Testis (tissue), 3 donors: ENCODE data around the gene GLCE. TPM values are rescaled to one million over a fixed set of nuclear protein-coding genes. Genes with fewer than 3 reads are reported as not detected.

ENCODE experiments used
- DNase-seq: peaks from one replicate; pipeline ENCODE4 v3.0.0-alpha.2; 2019
- H3K27ac ChIP-seq, 2 donors: fragments of 200-600 bp; sonication (generic); one replicate each; pipeline ENCODE4 v1.5.1; 2019
- H3K27me3 ChIP-seq: fragments of 200-600 bp; sonication (generic); one replicate; pipeline ENCODE4 v1.5.1; 2019
- H3K36me3 ChIP-seq: fragments of 200-600 bp; sonication (generic); one replicate; pipeline ENCODE4 v1.5.1; 2017; ENCODE audit warnings: low read depth; ENCODE audit errors: missing control alignments
- H3K4me1 ChIP-seq: fragments of 200-600 bp; sonication (generic); one replicate; pipeline ENCODE4 v1.5.1; 2019
- H3K4me3 ChIP-seq, 2 donors: fragments of 200-600 bp; sonication (generic); one replicate each; pipeline ENCODE4 v1.5.1; 2017 to 2019
- H3K9me3 ChIP-seq: fragments of 200-600 bp; sonication (generic); one replicate; pipeline ENCODE4 v1.5.1; 2017
- POLR2A ChIP-seq: fragments of 450-650 bp; IDR thresholded peaks from one replicate; pipeline ENCODE4 v1.6.1; 2017; ENCODE audit warnings: antibody characterized with exemption, mild to moderate bottlenecking, moderate library complexity
- WGBS, 2 donors: methylation state at CpG; one replicate each; pipeline ENCODE4 v1.1.5; 2018; 5-methylcytosine and 5-hydroxymethylcytosine counted together
- intact Hi-C: fragments of 100-400 bp; cut with DNase I; formaldehyde crosslinking; loops from one replicate; pipeline ENCODE4 v1.15.1; 2023; ENCODE audit warnings: low total_unique reads
- polyA plus RNA-seq: library from polyadenylated mRNA; stranded (reverse); fragments of 350-450 nt; fragmentation: Illumina TruSeq; extraction: RNeasy Lipid Tissue Mini Kit (QIAGEN cat#74804); gene quantifications from one replicate; pipeline ENCODE4 v1.2.3, GENCODE V29; 2014; ENCODE audit warnings: low read depth, low replicate concordance; ENCODE audit not compliant: insufficient read depth
- total RNA-seq, 2 donors: library from RNA; depleted of rRNA; stranded (reverse); fragments of >200 nt; gene quantifications; one replicate each; pipeline ENCODE4 v1.2.3, GENCODE V29; 2016
- TF ChIP-seq, protein P1 (sequence below), 3 experiments: fragments of 450-650 bp in 2 of 3; fragments of 200-600 bp in 1 of 3; sonication (generic) in 1 of 3; IDR thresholded peaks; one replicate each; pipeline ENCODE4 v1.5.1; 2016 to 2019; ENCODE audit warnings: antibody characterized with exemption in 3 of 3, mild to moderate bottlenecking in 2 of 3, moderate library complexity in 1 of 3

The GLCE gene
- total and polyA plus RNA-seq, 3 donors from 2014 or later, result 10.2 to 18.0 (median 15.5) TPM

DNA sequence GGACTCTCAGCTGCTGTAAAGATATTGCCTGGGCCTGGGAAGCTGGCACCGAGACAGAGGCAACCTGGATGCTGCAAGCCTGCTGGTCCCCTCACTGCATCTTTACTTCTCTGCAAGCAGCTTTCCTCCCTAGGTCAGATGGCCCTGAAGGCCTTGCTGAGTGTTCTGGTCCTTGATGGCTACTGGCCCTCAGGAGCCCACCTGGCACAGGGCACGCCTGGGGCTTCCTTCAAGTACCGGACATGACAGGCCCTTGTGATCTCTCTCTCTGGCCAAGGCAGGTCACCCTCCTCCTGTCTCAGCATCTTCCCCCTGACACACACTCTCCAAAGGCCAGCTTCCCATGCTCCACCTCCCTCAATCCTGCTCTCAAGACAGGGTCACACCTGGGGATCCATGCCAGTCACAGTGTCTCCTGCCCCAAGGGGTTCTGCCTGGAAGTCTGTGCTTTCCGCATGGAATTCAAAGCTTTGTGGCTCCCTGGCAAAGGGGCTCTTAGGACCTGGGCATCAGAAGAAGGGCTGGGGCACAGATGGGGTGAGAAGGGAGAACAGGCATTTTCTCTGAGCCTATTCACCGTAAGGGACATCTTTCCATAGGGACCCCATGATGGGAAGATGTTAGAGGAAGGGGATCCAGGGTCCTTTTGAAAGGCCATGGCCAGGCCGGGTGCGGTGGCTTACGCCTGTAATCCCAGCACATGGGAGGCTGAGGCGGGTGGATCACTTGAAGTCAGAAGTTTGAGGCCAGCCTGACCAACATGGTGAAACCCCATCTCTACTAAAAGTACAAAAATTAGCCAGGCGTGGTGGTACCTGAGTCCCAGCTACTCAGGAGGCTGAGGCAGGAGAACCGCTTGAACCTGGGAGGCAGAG lies 133.5 kb downstream of the GLCE start:
- intact Hi-C loops, result no loop called here

DNA sequence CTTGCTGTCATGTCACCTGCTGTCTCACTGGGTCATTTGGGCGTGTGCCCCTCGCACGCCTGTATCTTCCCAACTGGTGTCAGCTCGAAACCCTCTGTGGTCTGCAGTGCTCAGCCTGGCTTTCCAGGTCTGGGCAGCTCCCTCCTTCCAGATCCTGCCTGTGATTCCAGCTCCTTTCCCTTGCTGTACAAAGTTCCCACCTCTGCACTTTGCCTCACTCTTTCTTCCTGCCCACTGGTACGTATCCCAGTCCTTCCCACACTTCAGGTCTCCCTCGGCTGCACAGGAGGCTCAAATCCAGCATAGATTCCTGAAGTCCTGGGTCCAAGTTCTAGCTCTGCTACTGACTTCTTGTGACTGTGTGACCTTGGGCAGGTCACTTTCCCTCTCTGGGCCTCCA lies 136.2 kb downstream of the GLCE start:
- 89 to 91% methylated on average over 6 of the region's 6 CpGs for WGBS, 2 donors
- Histone ChIP-seq H3K27me3 (no peaks in the 10 kb centered on the region), H3K36me3 (no peaks in the 10 kb centered on the region), H3K4me3 (no peak overlapping the region), H3K9me3 (no peaks in the 10 kb centered on the region), H3K4me1 (peaks cover 5% of the 10 kb centered on the region), H3K27ac (no peak overlapping the region)
- no peak for DNase-seq
- TF ChIP-seq, protein P1, sequence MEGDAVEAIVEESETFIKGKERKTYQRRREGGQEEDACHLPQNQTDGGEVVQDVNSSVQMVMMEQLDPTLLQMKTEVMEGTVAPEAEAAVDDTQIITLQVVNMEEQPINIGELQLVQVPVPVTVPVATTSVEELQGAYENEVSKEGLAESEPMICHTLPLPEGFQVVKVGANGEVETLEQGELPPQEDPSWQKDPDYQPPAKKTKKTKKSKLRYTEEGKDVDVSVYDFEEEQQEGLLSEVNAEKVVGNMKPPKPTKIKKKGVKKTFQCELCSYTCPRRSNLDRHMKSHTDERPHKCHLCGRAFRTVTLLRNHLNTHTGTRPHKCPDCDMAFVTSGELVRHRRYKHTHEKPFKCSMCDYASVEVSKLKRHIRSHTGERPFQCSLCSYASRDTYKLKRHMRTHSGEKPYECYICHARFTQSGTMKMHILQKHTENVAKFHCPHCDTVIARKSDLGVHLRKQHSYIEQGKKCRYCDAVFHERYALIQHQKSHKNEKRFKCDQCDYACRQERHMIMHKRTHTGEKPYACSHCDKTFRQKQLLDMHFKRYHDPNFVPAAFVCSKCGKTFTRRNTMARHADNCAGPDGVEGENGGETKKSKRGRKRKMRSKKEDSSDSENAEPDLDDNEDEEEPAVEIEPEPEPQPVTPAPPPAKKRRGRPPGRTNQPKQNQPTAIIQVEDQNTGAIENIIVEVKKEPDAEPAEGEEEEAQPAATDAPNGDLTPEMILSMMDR (IDR thresholded peaks at IDR 0.05), result no peak
- TF ChIP-seq POLR2A, result no peak
- intact Hi-C loops, result no loop called here

More for the DNA sequence above, 133.5 kb downstream of the GLCE start:
- H3K4me1 ChIP-seq, result peaks cover 6% of the 10 kb centered on the region
- DNase-seq, result no peak
- TF ChIP-seq, protein P1 (IDR thresholded peaks at IDR 0.05), result no peak
- TF ChIP-seq POLR2A, result no peak
- no peak overlapping the region for H3K4me3 ChIP-seq
- H3K27ac ChIP-seq, result no peak overlapping the region
- no peaks in the 10 kb centered on the region for H3K36me3 ChIP-seq
- H3K9me3 ChIP-seq, result no peaks in the 10 kb centered on the region
- WGBS, 2 donors, result 96% methylated on average over 11 of the region's 11 CpGs
- H3K27me3 ChIP-seq, result no peaks in the 10 kb centered on the region

DNA sequence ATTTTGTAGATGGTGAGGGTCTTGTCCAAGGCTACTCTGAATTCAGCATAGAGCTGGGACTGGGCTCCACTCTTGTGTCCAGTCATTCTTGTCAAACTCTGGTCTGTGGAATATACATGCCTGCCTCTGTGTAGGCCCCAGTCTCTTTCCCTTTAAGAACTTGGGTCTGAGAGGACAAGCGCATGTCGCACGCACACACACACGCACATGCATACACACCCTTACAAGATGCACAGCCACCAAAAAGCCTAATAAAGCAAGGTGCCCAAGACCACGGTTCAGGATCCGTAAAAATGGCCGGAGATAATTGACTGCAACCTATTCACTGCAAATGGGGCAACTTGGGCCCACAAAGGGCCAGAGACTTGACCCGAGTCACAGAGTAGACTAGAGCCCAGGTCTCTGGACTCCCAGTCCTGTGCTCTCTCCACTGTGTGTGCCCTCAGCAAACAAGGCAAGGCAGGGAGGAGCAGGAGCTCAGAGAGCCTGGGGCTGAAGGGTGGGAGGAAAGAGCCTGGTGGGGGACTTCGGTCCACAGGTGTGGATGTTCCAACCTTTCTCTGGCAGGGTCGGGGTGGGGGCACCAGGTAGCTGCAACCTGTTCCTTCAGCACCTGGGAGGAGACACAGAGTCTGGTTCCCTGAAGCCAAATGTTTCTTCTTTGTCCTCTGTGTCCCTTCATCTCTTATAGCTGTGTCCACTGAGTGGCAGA lies 137.4 kb downstream of the GLCE start:
- WGBS, 2 donors, result 81 to 84% methylated on average over 10 of the region's 10 CpGs
- Histone ChIP-seq H3K4me1 (peaks cover 5% of the 10 kb centered on the region), H3K4me3 (no peak overlapping the region), H3K9me3 (no peaks in the 10 kb centered on the region), H3K36me3 (no peaks in the 10 kb centered on the region), H3K27me3 (no peaks in the 10 kb centered on the region), H3K27ac (no peak overlapping the region)
- intact Hi-C loops, result no loop called here
- no peak for DNase-seq
- TF ChIP-seq, protein P1 (IDR thresholded peaks at IDR 0.05), result no peak
- TF ChIP-seq POLR2A, result no peak

DNA sequence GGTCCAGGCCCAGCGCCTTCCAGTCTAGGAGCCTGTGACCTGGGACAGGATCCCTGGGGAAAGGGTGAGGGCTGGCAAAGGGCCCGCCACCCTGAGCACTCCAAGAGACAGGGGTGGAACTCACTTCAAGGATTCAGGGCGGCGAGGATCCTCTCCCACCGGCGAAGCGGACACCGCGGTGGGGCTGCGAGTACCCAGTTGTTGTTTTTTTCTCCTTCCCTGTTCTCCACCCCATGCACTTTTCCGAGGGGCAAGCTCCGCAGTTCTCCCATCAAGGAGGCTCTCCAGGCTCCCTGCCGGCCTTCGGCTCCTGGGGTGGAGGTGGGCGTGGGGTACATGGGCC lies 137.9 kb downstream of the GLCE start:
- 33 to 42% methylated on average over 2 to 15 of the region's 15 CpGs for WGBS, 2 donors
- H3K9me3 ChIP-seq, result no peaks in the 10 kb centered on the region
- no peak overlapping the region for H3K4me3 ChIP-seq
- H3K4me1 ChIP-seq, result peaks cover 5% of the 10 kb centered on the region
- no peak for TF ChIP-seq POLR2A
- TF ChIP-seq, protein P1 (IDR thresholded peaks at IDR 0.05), result no peak
- intact Hi-C loops, result no loop called here
- DNase-seq, result no peak
- no peak overlapping the region for H3K27ac ChIP-seq
- H3K36me3 ChIP-seq, result no peaks in the 10 kb centered on the region
- no peaks in the 10 kb centered on the region for H3K27me3 ChIP-seq
